Measurements from ENCODE around the gene PASD1.

- TF ChIP-seq POLR2A (IDR thresholded peaks at IDR 0.05; ENCODE audit: low read depth, low read length), result no peak
- no peak for TF ChIP-seq POLR2AphosphoS5 (IDR thresholded peaks at IDR 0.05; ENCODE audit: low read depth, low read length)
- TF ChIP-seq SPI1 (IDR thresholded peaks at IDR 0.05; ENCODE audit: low read depth, low read length), result no peak
- no peak for TF ChIP-seq TAF1 (IDR thresholded peaks at IDR 0.05; ENCODE audit: low read depth, low read length)
Observed at GRCh38 chrX:151711787-151712186, 148.3 kb downstream of the PASD1 start.
